ENCODE results near the gene SLC12A8.

Gene SLC12A8

DNA sequence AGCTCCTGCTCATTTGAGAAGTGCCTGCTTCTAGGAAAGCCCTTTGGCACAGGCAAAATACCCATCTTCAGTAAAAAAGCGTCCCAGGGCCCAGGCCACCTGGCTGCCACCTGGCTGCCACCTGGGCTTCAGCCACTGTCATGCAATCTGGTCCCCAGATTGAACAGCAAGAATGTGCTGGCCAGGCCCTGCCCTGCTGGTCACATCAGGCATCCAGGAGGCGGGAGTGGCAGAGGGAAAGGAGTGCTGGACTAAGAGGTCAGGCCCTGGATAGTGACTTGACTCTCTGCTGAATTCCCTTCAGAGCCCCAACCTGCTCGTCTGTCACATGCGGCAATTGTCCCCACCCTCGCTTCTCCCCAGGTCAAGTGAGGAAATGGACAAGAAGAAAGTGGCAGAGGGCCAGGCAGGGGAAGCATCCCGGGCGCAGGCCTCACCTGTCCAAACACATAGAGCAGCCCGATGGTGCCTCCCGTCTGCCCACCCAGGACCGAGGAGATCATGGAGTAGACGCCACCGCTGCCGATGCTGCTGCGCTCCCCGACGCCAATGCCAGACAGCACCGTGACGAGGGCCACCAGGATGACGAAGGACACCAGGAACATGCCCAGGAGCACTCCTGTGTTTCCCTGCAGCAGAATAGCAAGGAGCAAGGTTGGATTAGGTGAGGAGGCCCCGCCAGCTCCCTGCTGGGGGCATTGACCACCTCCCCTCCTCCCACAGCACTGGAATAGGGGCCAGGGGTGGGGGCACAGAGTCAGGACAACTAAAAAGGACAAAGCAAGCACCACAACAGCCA is 25.5 kb downstream of the SLC12A8 start:
- DNase-seq: no peak

DNA sequence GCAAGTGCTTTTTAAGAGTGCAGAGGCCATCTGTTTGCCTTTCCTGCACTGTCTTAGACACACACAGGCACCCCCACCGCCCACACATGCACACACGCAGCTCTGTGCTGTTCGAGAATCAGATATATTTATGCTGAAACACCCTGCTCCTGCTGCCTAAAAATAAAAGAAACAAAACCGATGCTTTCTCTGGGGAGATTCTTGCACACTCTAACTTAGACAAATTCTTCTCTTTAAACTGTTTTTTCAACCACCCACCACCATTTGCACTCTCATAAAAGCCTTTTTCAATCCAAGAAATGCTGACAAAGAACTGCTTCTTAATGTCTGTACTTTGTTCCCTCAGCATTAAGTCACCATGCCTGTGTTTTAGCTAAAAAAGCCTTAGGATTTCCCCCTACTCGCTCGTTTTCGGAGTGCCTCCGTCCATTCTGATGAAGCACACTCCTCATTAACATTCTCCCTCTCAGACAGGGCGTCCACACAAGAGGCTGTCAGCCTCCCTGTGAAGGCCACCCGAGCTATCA is 26.2 kb downstream of the SLC12A8 start:
- no peak for DNase-seq

DNA sequence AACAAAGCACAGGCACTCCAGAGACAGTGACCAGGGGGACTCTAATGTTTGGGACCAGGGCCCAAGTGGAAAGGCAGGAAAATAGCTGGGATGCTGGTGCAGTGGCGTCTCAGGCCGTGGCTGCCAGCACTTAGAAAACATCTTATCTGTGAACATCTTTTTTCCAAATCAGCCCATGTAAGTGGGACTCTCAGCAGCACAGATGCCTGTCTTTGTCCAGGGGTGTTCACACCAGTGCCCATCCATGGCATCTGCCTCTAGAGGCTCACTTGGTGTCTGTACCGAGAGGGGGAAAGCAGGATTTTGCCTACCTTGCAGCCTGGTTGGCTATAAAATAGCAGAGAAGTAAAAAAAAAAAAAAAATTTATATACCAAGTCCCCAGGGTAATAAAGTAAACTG is 26.7 kb downstream of the SLC12A8 start:
- no peak for DNase-seq

DNA sequence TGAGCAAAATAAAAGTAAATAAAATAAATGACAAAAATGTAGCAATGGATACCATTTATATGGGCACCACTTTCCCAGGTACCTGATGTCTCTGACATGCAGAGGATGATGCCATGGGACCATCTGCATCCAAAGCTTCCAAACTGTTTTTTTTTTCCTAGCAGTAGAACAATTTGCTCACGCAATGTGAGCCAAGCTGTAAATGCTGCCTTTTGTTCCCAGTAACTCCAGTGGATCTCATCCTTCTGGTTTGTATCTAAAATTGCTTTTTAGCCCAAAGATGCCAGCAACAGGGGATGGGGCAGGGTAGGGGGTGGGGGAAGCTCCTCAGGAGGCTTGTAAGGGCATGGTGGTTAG is 32.7 kb downstream of the SLC12A8 start:
- no peak for DNase-seq

DNA sequence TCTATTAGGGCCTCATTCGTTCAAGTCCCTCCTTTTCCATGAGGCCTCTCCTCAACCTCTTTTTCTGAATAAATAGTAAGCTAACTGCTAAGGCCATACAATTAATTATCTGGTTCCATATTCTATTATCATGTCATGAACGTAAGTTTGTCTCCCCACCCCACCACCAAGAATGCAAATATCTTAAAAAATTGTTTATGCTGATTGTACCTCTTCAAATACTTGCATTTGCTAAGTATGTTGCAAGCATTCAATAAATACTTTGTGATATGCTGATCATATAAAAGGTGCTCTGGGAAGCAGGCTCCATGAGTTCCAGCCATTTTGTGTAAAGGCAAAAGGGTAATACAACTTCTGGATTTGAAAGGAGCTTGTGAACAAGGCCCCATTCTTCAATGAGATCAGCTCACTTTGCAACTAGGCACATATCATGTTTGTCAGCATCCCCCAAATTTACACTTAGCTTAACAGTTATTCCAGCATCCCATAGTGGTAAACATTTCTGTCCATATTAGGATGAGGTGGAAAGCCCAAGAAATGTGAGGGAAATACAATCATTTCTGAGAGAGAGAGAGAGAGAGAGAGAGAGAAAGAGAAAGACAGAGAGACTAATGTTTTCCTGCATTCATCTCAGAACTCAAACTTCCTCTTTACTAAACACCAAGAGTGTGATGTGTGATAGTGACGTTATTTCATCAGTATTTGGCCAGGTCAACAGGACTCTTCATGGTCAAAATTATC is 33.2 kb downstream of the SLC12A8 start:
- DNase-seq: no peak

DNA sequence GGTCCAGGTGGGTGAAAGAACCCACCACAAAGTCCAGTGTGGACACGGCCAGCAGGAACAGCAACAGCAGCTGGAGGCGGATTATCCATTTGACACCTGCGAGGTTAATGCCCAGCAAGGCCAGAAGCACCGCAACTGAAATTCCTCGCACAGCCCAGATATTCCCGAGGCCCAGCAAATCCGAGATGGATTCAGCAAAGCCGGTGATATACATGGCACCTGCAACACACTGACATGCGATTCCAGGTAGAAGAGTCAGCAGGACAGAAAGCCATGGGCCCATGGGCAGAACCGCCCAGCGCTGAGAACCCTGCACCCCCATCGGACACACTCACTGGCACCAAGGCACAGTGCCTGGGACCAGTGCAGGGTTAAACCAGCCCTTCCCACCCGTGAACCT is 34.8 kb downstream of the SLC12A8 start:
- DNase-seq: no peak

DNA sequence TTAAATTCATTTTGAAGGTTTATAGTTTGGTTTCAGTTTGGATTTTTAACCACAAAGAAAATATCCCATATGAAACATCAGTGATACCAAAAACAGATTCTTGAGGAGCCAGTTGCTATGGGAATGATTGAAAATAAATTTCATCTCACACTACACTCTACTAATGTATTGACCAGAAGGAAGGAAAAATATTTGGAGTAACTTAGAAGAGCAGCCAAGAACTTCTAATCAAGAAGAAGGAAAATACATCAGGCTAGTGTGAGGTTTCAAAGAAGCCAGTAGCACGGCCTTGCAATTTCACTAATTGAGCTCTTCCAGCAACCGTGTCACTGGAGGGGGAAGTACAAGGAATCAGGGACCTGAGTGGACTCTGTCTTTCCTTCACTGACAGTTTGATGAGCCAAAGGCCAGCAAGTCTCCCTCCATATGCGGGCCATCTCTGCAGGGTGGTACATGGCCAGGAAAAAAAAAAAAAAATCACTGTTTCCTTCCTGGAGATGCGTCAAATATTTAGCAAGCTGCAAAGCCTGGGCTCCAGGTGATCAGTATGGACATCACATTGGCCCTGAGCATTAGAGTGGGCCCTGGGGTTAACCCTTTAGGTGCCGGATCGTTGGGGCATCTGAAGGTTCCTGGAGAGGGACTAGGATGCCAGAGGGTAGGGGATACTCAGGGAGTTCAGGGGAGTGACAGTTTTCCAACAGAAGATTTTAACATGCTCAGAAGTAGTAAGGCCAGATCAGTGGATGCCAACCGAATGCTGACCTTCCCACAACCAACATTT is 37.1 kb downstream of the SLC12A8 start:
- no peak for DNase-seq

DNA sequence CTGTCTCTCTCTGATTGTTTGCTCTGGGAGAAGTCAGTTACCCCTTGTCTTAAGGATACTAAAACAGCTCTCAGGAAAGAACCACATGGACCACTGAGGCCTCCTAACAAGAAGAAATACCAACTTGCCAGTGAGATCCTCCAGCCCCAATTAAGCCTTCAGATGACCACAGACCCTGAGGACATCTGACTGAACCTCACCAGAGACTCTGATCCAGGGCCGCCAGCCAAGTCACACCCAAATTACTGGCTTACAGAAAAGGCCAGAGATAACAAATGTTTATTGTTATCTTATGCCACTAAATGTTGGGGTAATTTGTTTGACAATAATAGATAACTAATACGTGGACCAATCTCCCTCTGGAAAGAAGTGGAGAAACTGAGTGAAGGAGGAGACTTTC is 40.2 kb downstream of the SLC12A8 start:
- no peak for DNase-seq

DNA sequence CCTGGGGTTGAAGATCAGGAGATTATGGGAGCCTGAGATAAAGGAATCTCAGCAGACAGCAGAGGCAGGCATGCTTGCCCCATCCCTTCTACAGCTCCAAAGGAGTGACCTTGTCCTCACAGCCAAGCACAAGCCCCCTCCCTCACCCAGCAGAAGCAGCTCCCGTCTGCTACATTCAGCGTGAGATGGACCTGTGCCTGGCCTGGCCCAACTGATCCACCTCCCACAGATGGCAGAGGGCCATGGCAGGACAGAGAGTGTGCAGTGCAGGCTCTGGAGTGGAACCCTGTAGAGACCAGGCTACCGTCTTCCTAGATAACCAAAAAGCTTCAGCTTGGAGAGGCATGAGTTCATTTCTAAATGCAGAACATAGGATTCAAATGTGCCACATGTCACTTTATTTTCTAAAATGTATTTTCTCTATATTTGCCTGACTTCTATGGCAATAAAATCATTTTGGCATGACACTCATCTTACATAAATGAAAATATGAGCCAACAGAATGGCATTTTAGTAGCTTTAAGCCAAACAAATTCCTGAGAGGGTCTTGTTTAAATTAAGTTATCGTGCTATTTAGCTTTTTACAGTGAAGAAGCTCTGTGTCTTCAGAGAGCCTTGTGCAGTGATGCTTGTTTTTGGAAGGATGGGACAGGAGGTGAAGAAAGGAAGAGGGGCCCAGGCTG is 43.7 kb downstream of the SLC12A8 start:
- DNase-seq: no peak

DNA sequence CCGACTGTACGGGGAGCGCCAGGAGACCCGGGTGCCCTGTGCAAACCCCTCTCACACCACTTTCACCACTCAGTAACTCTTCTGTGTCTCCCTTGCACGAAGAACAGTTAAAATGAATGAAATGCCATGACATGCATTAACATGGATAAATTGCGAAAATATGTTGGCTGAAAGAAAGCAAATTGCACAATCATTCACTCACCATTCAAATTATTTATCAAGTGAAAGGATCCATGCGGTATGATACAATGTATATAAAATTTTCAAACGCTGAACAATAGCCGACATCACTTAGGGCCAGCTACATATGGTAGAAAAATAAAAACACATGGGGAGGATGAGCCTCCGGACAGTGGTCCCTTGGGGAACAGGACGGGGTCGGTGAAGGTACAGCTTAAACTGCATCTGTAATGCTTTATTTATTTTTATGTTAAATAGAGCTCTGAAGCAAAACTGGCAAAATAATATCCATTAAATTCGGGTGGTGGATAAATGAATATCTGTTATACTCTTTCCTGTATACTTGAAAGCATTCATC is 45.9 kb downstream of the SLC12A8 start:
- no peak for DNase-seq

DNA sequence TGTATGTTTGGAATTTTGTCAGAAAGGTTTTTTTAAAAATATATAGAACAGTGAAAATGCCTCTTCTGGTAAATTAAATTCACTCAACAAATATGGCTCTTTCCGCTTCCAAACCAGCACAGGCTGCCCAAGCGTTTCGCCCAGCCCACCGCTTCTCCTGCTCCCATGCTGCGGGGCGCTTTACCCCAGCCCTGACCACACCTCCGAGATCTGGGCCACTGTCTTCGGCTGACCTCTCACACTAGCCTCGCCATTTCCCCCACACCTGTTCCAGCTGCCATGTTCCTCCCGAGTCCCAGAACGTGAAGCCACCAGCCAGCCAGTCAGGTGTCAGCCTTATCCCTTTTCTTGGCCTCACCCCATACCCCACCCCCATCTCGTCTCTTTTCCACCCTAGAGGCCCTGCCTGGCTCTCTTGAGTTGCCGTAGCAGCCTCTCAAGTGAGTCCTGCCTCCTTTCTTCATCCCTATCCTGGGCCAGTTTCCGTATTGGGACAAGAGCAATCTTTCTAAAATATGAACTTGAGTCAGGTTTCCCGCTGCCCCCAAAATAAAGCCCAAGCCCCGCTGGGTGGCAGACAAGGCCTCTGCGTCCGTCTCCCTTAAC is 46.5 kb downstream of the SLC12A8 start:
- DNase-seq: no peak

DNA sequence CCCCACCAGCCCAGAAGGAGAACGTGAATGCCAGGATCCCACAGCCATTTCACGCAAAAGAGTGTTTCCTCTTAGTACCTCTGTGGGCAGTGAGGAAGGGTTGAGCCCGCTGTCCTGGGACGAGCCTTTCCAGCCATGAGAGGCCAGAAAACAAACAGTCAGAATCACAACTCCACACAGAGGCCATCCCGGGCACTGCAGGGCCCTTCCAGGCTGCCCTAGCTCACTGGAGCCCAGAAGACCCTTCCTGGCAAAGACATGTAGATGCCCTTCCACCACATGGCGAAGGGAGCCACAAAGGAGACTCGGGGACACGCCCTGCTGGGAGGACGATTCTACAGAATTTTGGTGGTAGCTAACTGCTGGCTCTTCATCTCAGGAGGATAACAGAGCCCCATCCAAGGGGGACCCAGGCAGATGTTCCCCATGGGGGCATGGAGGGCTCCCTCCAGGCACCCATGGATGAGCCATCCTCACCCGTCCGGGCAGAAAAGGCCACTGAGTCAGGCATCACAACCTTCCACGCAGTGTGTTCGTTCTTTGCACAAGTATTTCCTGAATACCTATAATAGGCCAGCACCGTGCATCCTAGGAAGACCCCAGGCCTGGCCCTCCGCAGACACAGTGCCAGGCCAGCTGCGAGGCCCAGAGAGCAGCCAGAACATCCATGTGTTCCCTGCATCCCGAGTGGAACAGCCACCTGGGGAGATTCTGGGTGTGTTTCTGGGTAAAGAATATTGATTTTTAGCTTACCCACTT is 47.2 kb downstream of the SLC12A8 start:
- no peak for DNase-seq

DNA sequence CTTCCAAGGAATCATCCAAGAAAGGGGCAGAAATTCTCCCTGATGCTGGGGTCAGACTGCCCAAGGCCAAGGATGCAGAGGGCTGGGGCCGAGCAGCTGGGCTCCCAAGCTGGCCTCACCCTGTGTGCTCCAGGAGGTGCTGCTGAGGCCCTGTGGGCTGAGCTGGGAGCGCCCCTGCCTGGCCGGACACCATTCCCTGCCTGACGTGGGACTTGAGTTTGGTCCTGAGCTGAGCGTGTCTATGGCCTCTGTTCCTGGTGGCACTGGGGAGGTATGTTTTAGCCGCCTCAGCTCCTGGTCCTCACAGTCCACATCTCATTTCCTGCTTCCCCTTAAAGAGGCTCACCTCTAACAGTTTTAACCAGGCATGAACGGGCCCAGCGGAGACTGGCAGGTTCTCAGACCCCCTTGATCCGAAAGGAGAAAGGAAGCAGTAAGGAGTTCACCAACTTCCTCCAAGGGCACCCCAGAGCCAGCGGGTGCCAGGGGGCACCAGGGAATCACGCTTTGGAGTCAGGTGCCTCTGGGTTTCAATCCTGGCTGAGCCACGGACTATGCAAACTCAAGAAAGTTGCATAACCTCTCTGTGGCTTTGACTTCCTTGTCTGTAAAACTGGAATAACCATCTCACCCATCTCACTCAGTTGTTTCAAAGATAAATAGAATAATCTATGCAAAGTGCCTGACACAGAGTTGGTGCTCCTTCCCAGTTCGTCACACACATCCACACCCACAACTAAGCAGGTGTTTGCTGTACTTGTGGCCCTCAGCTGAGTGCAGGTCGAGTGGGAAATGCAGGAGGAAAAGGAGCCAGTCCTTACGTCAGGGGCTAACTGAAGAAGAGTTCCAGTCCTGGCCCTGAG is 48.6 kb downstream of the SLC12A8 start:
- no peak for DNase-seq

DNA sequence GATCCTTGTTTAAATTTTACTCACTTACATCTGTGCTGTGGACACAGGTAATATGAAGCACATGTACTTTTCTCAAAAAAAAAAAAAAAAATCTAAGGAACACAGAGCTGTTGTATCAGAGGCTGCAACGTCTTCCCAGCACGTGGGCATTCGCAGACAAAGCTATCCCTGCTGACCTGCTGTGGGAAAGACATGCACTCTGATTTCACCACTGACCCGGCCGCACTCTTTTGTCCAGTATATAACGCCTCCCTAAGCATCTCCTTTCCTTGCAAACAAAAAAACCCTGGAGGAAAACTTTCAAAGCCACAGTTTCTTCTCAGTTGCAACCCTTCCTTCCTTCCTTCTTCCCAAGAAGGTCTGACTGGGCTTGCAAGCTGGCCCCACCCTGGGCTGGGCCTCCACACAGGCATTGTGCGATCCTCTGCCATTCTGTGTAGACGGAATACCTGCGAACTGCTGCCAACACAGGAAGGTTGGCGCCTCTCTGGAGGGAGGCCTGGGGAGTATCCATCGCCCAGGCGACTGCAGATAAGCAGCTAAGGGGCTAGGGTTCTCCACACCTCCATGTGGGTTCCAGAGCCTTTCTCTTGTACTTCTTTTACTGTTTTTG is 50.8 kb downstream of the SLC12A8 start:
- no peak for DNase-seq

DNA sequence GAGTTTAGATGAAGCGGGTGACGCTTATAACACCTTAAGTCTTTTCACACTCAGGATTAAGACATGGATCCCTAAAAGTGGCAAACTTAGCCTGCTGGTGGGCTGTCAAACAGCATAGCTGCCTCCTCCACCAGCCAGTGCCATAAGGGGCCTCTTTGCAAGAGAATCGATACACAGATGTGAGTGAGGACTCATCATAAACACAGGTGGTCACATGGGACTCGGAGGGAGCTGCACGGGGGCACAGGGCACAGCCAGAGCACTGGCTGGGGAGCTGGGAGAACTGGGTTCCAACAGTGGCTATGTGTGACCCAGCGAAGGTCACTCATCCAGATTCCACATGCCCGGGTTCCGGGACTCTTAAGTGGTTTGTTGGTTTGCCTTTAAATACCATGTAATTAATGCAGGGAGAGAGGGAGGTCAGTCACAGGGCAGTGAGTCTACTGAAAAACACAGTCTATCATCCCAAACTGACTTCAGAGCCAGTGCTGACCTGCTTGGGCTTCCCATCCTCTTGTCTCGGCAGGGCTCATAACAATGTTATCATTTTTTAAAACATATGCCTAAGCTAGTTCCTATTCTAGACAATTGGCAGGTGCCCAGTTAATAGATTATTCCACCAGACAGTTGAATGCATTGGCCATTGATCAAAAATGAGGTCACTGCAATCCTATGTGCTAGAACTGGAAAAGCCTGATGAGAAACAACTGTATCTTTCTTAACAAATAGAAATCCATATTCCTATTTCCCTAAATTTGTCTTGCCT is 51.8 kb downstream of the SLC12A8 start:
- DNase-seq: no peak

DNA sequence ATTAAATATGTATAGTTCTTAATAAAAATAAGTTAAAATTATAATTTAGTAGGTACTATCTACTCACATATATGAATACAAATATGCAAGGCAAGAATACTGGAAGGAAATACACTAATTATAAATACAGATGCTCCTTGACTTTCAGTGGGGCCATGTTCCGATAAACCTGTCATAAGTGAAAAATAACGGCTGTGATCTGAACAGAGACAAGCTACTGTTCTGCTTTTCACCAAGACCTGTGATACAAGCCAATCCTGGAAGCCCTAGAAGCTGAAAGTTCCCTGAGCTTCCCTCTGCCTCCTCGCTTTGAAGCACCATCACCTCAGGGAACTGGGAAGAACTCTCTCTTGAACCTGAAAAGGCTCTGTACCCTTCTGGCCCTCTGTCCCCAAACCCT is 55.4 kb downstream of the SLC12A8 start:
- no peak for DNase-seq

DNA sequence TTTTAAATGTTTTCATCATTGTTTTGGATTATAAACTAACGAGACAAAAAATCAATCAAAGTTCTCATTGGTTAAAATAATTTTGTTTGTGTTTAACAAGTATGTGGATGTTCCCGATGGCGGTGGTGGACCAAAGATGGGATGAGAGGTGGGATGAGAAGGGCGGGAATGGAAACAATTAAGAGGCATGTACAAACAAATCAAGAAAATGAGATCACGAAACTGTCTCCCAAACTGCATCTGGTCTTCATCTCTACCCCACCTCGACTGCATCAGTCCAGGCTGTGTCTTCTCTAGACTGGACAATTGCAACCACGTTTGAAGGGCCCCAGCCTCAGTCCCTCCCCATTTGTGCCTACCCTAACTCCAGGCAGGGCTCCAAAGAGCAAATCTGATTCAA is 56.1 kb downstream of the SLC12A8 start:
- no peak for DNase-seq

DNA sequence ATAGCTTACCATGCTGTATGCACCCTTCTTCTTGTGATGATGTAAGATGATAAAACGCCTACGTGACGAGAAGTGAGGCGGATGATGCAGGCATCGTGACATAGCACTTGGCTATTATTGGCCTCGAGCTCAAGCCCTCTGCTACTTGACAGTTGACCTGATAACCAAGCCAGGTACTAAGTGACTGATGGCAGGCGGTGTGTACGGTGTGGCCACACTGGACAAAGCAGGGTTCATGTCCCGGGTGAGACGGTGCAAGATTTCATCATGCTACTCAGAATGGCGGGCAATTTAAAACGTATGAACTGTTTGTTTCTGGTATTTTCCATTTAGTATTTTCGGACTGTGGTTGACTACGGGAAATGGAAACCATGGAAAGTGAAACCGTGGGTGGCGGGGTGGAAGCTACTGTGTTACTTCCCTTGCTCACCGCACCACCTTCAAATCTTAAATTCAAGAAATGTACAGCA is 57.7 kb downstream of the SLC12A8 start:
- DNase-seq: no peak

DNA sequence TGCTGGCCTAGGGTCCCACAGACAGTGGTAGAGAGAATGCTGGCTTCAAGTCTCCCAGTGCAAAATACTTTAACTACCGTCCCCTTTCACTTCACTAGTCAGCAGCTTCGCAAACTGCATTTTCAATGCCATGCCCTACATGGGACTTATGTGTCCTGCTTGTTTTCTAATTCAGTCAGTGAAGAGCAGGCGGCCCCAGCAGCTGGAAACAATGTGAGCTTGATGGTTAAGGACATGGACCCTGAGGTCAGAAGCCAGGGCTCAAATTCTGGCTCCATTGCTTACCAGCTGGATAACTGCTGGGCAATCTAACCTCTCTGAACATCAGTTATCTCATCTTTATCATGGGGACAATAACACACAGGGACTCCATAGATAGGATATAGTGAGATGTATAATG is 58.4 kb downstream of the SLC12A8 start:
- DNase-seq: no peak
